HPDE6-E6E7 (cell line): ENCODE results near the gene HTR1B.

Experiments
- DNase-seq: peaks from one replicate; pipeline ENCODE4 v3.0.0; 2011; ENCODE audit warnings: missing footprints; ENCODE audit errors: extremely low spot score

The HTR1B gene, protein sequence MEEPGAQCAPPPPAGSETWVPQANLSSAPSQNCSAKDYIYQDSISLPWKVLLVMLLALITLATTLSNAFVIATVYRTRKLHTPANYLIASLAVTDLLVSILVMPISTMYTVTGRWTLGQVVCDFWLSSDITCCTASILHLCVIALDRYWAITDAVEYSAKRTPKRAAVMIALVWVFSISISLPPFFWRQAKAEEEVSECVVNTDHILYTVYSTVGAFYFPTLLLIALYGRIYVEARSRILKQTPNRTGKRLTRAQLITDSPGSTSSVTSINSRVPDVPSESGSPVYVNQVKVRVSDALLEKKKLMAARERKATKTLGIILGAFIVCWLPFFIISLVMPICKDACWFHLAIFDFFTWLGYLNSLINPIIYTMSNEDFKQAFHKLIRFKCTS

DNA sequence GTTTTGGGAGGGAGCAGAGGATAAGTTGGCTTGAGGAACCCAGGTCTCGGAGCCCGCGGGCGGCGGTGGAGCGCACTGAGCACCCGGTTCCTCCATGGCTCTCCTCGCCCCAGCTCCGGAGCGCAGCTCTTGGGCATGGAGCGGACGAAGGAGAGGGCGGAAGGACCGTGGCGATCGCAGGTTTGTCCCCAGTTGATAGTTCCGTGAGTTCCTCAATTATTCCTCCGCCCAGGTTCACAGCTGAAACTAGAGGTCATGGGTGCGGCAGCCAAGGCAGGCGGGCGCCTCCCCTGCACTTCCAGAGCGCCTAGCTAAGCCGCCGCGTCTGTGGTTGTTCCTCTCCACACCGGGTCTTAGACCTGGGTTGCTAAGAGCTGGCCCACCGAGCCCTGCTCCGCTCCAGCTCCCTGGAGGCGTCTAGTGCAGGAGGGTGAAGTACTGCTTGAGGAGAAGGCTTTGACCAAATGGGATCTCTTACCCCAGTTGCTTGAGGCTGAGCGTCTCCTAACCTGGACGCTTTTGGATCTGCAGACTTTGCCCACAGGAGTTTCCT lies at the start of gene HTR1B:
Gene HTR1B, minus strand, starts transcription at position 184 of the 553 bp plus-strand sequence. Its CDS starts 88 bp downstream, at position 96.
- no peak for DNase-seq

GRCh38 chr6:77512554-77512953 lies 49.3 kb upstream of the HTR1B start:
- DNase-seq = no peak

GRCh38 chr6:77511860-77512259 lies 48.6 kb upstream of the HTR1B start:
- DNase-seq = no peak

DNA sequence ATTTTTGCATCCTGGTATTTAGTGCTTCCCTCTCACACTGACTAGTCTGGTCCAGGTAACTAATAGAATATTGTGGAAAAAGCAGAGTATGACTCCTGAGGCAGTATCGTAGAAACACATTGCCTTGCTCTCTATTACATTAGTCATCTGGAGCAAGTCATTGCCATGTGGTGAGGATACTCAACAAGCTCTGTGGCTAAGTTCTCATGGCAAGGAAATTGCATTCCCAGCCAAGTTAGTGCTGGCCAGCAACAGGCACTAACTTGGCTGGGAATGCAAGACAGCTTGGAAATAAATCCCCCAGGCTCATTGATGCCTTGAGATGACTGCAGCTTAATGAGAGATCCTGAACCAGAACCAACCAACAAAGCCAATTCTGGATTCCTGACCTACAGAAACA lies 39.7 kb upstream of the HTR1B start:
- peak; percentile 22 for DNase-seq

DNA sequence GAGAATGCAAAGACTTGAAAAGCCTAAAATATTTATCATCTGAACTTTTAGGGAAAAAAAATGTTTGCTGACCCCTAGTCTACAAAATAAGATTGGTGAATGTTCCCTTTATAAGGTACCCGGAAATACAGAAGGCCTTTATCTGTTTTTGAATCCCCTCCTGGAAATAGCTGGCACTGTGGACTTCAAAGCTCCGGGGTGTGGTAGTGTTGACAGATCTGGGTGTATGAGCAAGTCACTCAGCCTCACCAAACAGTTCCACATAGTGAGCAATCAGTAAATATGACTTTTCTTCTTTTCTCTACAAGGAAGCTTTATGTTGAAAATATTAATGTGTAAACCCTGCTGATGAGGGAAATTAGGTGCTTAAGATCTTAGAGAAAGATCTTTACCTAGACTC lies 29.2 kb upstream of the HTR1B start:
- no peak for DNase-seq

GRCh38 chr6:77487808-77488425 lies 24.6 kb upstream of the HTR1B start:
- no peak for DNase-seq

DNA sequence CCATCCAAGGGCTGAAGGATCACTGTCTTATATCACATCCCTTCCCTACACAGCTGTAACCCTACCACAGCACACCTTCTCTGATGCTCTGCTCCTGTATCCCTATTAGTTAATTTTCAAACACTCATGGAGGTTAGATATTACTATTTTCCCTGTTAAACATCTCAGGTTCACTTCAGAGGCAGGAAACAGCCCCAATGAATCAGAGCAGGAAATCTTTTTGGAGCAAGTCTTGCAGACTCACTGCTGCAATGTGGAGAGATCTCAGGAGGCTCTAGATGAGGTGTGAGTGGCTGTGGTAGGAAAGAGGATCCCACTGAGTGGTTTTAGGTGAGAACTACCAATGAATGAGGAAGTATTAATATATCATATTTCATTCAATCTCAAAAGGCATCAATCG lies 19.7 kb upstream of the HTR1B start:
- DNase-seq = no peak

- DNase-seq = no peak
Measured at GRCh38 chr6:77474973-77475372, 11.7 kb upstream of the HTR1B start.

DNA sequence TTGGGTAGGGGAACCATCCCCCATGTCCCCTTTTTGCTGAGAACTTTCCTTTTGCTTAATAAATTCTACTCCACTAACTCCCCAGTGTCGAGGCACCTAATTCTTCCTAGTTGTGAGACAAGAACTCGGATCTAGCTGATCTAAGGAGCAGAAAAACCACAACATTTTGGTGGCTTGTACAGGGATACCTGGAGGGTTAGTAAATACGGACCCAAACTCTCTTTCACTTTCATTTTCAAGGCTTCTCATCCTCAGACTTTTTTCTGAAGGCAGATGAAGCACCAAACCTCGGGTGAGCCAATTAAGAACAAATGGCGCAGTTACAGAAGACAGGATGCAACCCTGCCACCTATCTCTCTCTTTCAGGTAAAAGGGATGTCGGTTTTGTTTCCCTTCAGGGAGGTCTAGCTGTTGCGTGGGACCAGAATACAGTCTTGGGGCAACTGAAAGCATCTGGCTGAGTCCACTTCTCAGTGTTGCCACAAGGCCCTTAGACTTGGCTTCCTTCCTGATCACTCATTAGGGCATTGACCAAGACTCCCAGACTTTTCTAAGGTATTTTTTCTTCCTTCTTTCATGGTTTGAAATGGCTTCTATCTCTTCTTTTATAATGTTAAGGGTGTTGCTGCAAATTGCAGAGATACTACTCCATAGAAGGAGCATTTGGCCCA lies 11.1 kb upstream of the HTR1B start:
- no peak for DNase-seq

DNA sequence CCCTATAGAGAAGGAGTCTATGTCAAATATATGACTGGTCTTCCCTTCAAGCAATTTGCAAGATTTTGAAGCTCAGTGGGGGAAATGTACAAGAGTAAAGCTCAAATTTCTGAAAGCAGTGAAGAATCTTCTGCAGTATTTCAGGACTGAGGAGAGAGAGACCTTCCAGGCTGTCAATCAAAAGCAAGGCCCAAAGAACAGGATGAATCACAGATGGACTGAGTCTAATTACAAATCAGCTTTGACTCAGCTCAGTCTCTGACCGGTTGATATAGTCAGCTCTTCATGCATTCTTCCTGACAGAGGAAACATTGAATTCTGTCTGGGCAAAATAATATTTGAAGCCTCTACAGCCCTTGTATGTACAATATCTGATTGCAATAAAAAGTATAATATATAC lies 7.7 kb upstream of the HTR1B start:
- peak; percentile 50 for DNase-seq

GRCh38 chr6:77468939-77469338 lies 5.6 kb upstream of the HTR1B start:
- no peak for DNase-seq

- no peak for DNase-seq
Measured at GRCh38 chr6:77466451-77467437, 3.5 kb upstream of the HTR1B start.

GRCh38 chr6:77466055-77466450 lies 2.8 kb upstream of the HTR1B start:
- peak; percentile 51 for DNase-seq

DNA sequence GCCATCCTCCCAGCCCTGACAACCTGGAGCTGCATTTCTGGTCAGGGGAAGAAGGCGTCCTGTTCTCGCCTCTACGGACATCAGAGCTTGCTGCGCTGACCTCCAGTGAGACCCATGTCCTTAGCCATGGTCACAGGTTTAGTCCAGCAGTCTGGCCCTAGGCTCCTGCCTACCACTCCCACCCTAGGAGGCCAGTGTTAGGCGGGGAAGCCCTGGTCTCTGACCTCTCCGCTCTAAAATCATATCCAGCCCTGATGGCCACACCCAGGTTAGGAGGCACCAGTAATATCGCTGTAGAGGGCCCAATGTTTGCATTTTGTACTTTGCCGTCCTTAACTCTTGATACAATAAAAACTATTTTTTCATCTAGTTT lies 1.2 kb upstream of the HTR1B start:
- DNase-seq = no peak

DNA sequence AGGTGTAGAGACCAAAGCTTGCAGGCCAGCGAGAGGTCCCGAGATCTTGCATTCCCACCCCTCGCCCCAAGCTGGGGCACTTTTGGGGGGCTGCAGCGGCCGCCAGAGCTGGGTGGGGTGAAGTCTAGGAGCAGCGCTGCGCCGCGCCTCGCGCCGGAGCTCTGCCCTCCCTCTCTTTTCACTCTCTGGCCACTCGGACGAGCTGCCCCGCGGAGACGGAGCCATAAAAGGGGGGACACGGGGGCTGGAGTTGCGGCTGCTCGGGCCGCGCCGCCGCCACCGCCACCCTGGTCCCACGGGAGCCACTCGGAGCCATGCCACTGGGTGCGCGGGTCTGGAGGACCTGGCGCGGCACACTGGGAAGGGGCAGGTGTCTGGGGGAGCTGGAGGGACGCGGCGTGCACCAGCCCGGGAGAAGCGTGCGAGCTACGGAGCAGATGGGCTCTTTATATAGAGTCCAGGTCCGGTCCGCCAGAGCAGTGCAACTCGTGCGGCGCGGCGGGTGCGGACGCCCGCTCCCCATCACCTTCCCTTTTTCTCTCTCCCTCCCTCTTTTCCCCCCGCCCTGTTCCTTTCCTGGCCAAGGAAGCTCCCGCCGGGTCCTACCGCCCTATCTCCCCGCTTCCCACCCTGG lies 687 bp upstream of the HTR1B start:
- no peak for DNase-seq

GRCh38 chr6:77462359-77463307 lies 658 bp downstream of the HTR1B start:
- DNase-seq = no peak

DNA sequence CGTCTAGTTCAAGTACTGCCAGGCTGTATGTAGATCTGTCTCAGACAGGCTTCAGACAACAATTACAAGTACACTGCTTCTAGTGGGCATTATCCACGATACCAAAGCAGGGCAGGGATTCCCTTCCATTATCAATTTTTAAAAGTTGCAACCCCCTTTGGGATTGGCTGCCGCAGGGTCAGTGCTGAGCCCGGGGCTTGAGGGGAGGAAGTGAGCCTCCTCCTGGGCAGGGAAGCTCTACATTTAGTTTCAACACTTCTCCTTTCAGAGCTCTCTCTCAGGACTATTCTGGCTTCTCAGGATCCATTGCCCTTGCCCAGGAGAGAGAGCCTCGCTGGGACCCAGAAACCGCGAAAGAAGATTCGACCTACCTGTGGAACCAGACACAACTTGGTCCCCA lies 1.5 kb downstream of the HTR1B start:
- DNase-seq = no peak

DNA sequence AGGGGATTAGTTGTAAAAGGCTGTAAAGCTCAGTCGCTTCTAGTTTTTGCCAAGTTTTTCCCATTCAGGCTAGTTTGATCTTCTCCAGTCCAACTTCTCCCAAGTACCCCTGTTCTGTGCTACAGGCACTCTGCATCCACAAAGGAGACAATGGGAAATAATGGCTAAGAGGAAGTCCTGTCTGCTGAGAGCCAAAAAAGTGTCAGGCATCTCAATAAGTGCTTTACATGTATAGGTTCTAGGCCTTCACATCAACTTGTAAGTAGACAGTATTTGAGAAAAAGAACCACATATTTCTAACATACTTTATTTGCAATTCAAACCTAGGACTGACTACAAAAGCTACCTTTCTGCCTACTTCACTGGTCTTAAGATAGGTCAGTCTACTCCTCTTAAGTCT lies 4.9 kb downstream of the HTR1B start:
- no peak for DNase-seq

DNA sequence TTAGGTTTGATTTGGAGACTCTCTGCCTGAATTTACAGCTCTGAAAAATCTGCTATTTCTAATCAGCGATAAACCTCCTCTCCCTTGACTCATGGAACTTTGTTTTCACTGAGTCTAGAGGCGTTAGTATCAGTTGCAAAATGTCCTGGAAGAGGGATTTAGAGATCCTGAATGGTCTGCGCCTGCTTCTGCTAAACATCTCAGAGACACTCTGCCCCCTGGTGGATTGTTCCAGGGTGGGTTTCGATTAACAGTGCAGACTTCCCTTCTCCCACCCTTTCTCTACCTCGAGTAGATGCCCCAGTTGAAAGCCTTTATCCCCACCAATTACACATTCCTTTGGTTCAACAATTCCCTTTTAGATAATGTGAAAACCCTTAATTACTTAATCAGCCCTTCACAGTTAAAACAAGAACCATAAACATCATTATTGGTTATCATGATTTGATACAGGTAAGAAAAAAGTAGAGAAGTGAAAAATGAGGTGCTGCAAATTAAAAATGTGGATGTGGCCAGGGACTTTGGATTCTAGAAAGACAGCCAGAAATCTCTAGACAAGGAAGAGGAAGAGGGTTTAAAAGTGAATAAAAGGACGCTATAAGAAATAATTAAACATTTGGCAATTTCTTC lies 5.5 kb downstream of the HTR1B start:
- DNase-seq = no peak
